Measurements from ENCODE around the gene STX5.

DNA sequence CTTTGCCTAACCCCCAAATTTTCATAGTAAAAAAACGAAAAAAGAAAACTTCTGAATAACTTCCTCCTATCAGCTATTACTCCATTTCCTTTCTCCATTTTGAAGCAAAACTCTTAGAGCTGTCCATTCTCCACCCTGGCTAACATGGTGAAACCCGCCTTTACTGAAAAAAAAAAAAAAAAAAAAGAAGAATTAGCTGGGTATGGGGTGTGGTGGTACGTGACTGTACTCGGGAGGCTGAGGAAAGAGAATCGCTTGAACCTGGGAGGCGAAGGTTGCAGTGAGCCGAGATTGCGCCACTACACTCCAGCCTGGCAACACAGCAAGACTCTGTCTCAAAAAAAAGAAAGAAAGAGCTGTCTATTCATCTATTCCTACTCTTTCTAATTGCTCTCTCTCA lies 15.3 kb downstream of the STX5 start:
- TF ChIP-seq, protein P1, sequence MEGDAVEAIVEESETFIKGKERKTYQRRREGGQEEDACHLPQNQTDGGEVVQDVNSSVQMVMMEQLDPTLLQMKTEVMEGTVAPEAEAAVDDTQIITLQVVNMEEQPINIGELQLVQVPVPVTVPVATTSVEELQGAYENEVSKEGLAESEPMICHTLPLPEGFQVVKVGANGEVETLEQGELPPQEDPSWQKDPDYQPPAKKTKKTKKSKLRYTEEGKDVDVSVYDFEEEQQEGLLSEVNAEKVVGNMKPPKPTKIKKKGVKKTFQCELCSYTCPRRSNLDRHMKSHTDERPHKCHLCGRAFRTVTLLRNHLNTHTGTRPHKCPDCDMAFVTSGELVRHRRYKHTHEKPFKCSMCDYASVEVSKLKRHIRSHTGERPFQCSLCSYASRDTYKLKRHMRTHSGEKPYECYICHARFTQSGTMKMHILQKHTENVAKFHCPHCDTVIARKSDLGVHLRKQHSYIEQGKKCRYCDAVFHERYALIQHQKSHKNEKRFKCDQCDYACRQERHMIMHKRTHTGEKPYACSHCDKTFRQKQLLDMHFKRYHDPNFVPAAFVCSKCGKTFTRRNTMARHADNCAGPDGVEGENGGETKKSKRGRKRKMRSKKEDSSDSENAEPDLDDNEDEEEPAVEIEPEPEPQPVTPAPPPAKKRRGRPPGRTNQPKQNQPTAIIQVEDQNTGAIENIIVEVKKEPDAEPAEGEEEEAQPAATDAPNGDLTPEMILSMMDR (IDR thresholded peaks at IDR 0.05), result no peak
- TF ChIP-seq POLR2A (IDR thresholded peaks at IDR 0.05; ENCODE audit: low read depth) (no peak), POLR2AphosphoS5 (IDR thresholded peaks at IDR 0.05) (no peak), EP300 (IDR thresholded peaks at IDR 0.05) (no peak)
